NCI-H345 treated with DMSO at 0.1 percent for 48 hours (cell line): ENCODE results near the gene OR2M7.
"Not testable (repeated sequence)": the region's sequence is repeated elsewhere in the genome, so short reads cannot be mapped to it uniquely, and the experiment has no call there.

ENCODE experiments used
- DNase-seq: peaks from one replicate; lab custom pipeline; 2025; ENCODE audit not compliant: unreplicated experiment; lab: John Stamatoyannopoulos, UW

The OR2M7 gene, protein sequence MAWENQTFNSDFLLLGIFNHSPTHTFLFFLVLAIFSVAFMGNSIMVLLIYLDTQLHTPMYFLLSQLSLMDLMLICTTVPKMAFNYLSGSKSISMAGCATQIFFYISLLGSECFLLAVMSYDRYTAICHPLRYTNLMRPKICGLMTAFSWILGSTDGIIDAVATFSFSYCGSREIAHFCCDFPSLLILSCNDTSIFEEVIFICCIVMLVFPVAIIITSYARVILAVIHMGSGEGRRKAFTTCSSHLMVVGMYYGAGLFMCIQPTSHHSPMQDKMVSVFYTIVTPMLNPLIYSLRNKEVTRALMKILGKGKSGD

DNA sequence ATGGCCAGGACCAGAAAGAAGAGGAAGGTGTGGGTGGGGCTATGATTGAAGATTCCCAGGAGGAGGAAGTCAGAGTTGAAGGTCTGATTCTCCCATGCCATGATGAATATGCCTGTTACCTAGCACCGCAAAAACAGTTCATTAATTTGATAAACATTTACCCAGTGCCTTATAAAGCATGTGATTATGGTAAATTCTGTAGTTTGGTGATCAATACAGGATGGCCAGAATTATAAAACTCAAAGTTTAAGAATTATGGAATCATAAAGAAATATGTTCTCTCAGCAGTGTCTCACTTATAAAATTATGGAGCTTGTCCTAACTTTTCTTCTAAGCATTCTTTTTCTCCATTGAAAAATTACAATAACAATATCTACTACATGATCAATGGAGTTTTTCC lies at the start of gene OR2M7:
Gene OR2M7, minus strand, starts transcription at position 101 of the 400 bp plus-strand sequence. Its CDS starts 0 bp downstream, at position 101.
- DNase-seq = no peak

- DNase-seq = no peak
Measured at GRCh38 chr1:248373761-248374160, 49.4 kb upstream of the OR2M7 start.

- no peak for DNase-seq
Measured at GRCh38 chr1:248372394-248372793, 48.0 kb upstream of the OR2M7 start.

GRCh38 chr1:248366609-248367008 lies 42.2 kb upstream of the OR2M7 start:
- no peak for DNase-seq

DNA sequence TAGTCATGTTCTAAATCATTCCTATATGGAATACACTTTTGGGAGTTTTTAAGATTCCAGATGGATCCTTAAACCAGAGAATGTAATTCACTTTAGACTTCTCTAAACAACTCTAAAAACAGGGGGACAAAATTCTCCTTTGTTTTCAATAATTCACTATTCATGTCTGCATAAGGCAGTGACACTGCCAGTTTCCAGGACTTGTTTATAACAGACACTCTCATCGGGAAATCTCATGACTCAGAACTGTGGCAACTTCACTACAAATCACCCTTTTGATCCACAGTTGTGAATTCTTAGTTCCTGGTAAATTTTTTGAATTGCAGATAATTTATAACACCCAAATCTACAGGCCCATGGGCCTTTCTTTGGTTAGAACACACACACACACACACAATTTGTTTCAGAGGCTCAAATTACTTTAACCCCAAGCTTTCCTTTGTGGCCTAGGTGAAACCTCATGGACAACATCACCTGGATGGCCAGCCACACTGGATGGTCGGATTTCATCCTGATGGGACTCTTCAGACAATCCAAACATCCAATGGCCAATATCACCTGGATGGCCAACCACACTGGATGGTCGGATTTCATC lies 36.9 kb upstream of the OR2M7 start, which contains the start of gene OR2T4:
Gene OR2T4, plus strand, starts transcription at position 545 of the 595 bp plus-strand sequence. Its CDS starts 0 bp downstream, at position 545.
- DNase-seq = no peak

- DNase-seq = no peak
Measured at GRCh38 chr1:248359415-248359814, 35.0 kb upstream of the OR2M7 start.

- no peak for DNase-seq
Measured at GRCh38 chr1:248348475-248348874, 24.1 kb upstream of the OR2M7 start, which contains the start of gene OR14C36. OR14C36 (plus strand) TSS chr1:248348775; CDS start chr1:248348775, 0 bp downstream.

GRCh38 chr1:248343451-248343850 lies 19.1 kb upstream of the OR2M7 start:
- DNase-seq = no peak

DNA sequence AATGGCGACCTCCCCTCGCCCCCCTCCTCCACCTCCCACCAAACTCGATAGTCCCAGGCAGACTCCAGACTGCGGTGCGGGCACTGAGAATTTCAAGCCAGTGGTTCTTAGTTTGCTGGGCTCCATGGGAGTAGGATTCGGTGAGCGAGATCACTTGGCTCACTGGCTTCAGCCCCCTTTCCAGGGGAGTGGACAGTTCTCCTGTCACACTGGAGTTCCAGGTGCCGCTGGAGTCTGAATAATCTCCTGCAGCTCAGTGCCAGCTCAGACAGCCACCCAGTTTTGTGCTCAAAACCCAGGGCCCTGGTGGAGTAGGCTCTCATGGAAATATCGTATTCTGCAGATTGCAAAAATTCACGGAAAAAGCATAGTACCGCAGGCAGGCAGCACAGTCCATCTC lies 7.6 kb downstream of the OR2M7 start:
- no peak for DNase-seq

GRCh38 chr1:248306740-248307139 lies 17.6 kb downstream of the OR2M7 start:
- DNase-seq = not testable (repeated sequence)

- DNase-seq = no peak
Measured at GRCh38 chr1:248306103-248306502, 18.3 kb downstream of the OR2M7 start.

- not testable (repeated sequence) for DNase-seq
Measured at GRCh38 chr1:248305672-248306071, 18.7 kb downstream of the OR2M7 start.

GRCh38 chr1:248303324-248303723 lies 21.0 kb downstream of the OR2M7 start, which contains the start of gene OR2T12:
OR2T12 (minus strand) TSS chr1:248303424; CDS start chr1:248295578, 7,846 bp downstream.
- no peak for DNase-seq

- no peak for DNase-seq
Measured at GRCh38 chr1:248288391-248288790, 36.0 kb downstream of the OR2M7 start.

GRCh38 chr1:248277876-248278275 lies 46.5 kb downstream of the OR2M7 start, which contains the start of gene OR2T33:
OR2T33 (minus strand) TSS chr1:248277976; CDS start chr1:248273814, 4,162 bp downstream.
- no peak for DNase-seq
